CD4-positive, alpha-beta T cell (primary cell): ENCODE results near the gene CCNB2. TPM values are rescaled to one million over a fixed set of nuclear protein-coding genes. Genes with fewer than 3 reads are reported as not detected.

Source experiments
- ATAC-seq: fragments of 200-7000 bp; cut with Tn5 transposase; one replicate; pipeline ENCODE4 v1.10.0; 2022; ENCODE audit warnings: mild to moderate bottlenecking; ENCODE audit not compliant: poor library complexity
- CTCF ChIA-PET: fragments of 350-600 bp; sonication (Branson Sonifier 250); formaldehyde crosslinking; loops from one replicate; lab custom pipeline; 2021; ENCODE audit warnings: antibody characterized with exemption, inconsistent platforms; lab: Charles Lee
- POLR2A ChIA-PET: fragments of 350-600 bp; sonication (Branson Sonifier 250); formaldehyde crosslinking; loops from one replicate; lab custom pipeline; 2021; ENCODE audit warnings: antibody characterized with exemption, inconsistent platforms; lab: Charles Lee
- DNase-seq, 14 experiments: peaks; one replicate each; pipeline ENCODE4 v3.0.0-alpha.2; 2013 to 2020; ENCODE audit warnings: mixed read lengths in 2 of 14
- H3K27ac ChIP-seq, 2 donors: one replicate each; pipeline versions ENCODE4 v1.5.1 to v1.7.0; 2013; ENCODE audit warnings: low read length in 2 of 2, low read depth in 1 of 2, mild to moderate bottlenecking in 1 of 2
- H3K27me3 ChIP-seq, 2 experiments: 1 replicate in 1 of 2; 2 replicates in 1 of 2; pipeline versions ENCODE4 v1.6.1 to v1.7.0; 2013; ENCODE audit warnings: low read length in 2 of 2, control low read depth in 1 of 2, mild to moderate bottlenecking in 1 of 2, moderate library complexity in 1 of 2; ENCODE audit not compliant: insufficient read depth in 2 of 2, control insufficient read depth in 1 of 2
- H3K36me3 ChIP-seq: one replicate; pipeline ENCODE4 v1.6.1; 2013; ENCODE audit warnings: low read length, control low read depth; ENCODE audit not compliant: insufficient read depth
- H3K4me1 ChIP-seq: one replicate; pipeline ENCODE4 v1.6.1; 2013; ENCODE audit warnings: low read length, control low read depth; ENCODE audit not compliant: insufficient read depth
- H3K4me3 ChIP-seq: one replicate; pipeline ENCODE4 v1.5.1; 2013; ENCODE audit warnings: mild to moderate bottlenecking, low read length, moderate library complexity
- H3K9me3 ChIP-seq, 2 experiments: 1 replicate in 1 of 2; 2 replicates in 1 of 2; pipeline versions ENCODE4 v1.6.1 to v1.7.0; 2013; ENCODE audit warnings: low read length in 2 of 2, mild to moderate bottlenecking in 2 of 2, control low read depth in 1 of 2, moderate library complexity in 1 of 2; ENCODE audit not compliant: control insufficient read depth in 1 of 2, insufficient read depth in 1 of 2
- H3K27ac Mint-ChIP-seq: one replicate; pipeline ENCODE4 v1.8.0; 2020; ENCODE audit warnings: mixed read lengths
- H3K27me3 Mint-ChIP-seq: one replicate; pipeline ENCODE4 v1.8.0; 2021; ENCODE audit warnings: mixed read lengths
- H3K36me3 Mint-ChIP-seq: one replicate; pipeline ENCODE4 v1.8.0; 2021; ENCODE audit warnings: low read depth, mixed read lengths
- H3K4me1 Mint-ChIP-seq: one replicate; pipeline ENCODE4 v1.8.0; 2021; ENCODE audit warnings: low read depth, mixed read lengths
- H3K4me3 Mint-ChIP-seq: one replicate; pipeline ENCODE4 v1.8.0; 2020; ENCODE audit warnings: mild to moderate bottlenecking, mixed read lengths
- H3K9me3 Mint-ChIP-seq: one replicate; pipeline ENCODE4 v1.8.0; 2020; ENCODE audit warnings: mixed read lengths
- intact Hi-C, 2 experiments: fragments of 100-400 bp; cut with DNase I in 1 of 2; cut with micrococcal nuclease in 1 of 2; formaldehyde crosslinking; loops; one replicate each; pipeline versions ENCODE4 v1.15.1 to v1.9.0; 2023 to 2025; cut with DNase I, micrococcal nuclease
- total RNA-seq, 174 experiments: library from RNA in 2 of 174; stranded (reverse) in 2 of 174; gene quantifications; one replicate each; pipeline ENCODE4 v1.2.3 and lab custom pipeline; 2021 to 2026
- TF ChIP-seq, protein P1 (sequence below): fragments of 200-600 bp; IDR thresholded peaks from one replicate; pipeline ENCODE4 v1.8.0; 2022; ENCODE audit warnings: antibody characterized with exemption, mild to moderate bottlenecking

Gene CCNB2
- total RNA-seq, 2 experiments from 2014 or later = 0.85 TPM; not detected in 1

DNA sequence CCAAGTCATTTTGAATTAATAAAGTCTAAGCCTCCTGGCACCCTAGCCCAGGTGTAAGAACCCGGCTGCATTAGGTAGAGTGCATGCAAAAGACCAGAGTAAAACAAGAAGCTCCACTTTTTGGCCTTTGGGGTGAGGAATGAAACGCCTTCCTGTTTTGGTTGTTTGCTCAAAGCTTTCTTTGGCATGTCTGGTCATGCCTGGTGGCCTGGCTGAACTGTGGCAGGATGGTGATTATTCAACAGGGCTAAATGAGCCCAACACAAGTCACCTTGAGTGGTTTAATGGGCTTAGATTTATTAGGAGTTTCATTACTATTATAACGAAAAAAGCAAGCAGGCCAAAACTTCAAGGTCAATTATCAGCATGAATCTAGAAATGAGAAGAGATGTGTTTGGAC is 60.8 kb downstream of the CCNB2 start:
- POLR2A ChIA-PET = no interaction called here
- no peaks in the 10 kb centered on the region for H3K4me1 Mint-ChIP-seq
- H3K9me3 ChIP-seq = no peaks in the 10 kb centered on the region
- CTCF ChIA-PET = no interaction called here
- H3K36me3 ChIP-seq = no peaks in the 10 kb centered on the region
- no peak overlapping the region for H3K4me3 ChIP-seq
- TF ChIP-seq, protein P1, sequence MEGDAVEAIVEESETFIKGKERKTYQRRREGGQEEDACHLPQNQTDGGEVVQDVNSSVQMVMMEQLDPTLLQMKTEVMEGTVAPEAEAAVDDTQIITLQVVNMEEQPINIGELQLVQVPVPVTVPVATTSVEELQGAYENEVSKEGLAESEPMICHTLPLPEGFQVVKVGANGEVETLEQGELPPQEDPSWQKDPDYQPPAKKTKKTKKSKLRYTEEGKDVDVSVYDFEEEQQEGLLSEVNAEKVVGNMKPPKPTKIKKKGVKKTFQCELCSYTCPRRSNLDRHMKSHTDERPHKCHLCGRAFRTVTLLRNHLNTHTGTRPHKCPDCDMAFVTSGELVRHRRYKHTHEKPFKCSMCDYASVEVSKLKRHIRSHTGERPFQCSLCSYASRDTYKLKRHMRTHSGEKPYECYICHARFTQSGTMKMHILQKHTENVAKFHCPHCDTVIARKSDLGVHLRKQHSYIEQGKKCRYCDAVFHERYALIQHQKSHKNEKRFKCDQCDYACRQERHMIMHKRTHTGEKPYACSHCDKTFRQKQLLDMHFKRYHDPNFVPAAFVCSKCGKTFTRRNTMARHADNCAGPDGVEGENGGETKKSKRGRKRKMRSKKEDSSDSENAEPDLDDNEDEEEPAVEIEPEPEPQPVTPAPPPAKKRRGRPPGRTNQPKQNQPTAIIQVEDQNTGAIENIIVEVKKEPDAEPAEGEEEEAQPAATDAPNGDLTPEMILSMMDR = no peak
- intact Hi-C loops = no loop called here
- H3K4me3 Mint-ChIP-seq = no peak overlapping the region
- DNase-seq = no peak
- H3K36me3 Mint-ChIP-seq = no peaks in the 10 kb centered on the region
- no peaks in the 10 kb centered on the region for H3K27me3 Mint-ChIP-seq
- no peak for ATAC-seq
- no peak overlapping the region for H3K27ac ChIP-seq
- no peak overlapping the region for H3K27ac Mint-ChIP-seq
- no peaks in the 10 kb centered on the region for H3K9me3 Mint-ChIP-seq
- no peaks in the 10 kb centered on the region for H3K4me1 ChIP-seq
- H3K27me3 ChIP-seq = no peaks in the 10 kb centered on the region

DNA sequence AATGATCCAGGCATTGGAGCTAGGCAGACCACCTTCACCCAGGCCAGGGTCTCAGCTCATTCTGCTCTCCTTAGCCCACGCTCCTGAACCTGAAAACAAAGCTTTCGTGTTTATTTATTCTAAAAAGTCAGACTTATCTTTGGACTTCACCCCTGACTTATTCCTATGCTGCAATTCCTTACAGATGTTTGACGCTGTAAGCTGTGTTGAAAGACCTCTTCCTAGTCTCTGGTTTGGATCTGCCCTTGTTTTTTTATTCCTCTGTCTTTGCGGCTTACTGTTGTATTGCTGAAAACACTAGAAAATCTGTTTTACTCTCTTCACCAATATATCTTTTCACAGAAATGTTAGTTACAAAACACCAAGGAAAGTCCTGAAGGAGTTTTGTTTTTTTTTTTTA is 61.2 kb downstream of the CCNB2 start:
- H3K4me1 Mint-ChIP-seq = no peaks in the 10 kb centered on the region
- no peak overlapping the region for H3K27ac Mint-ChIP-seq
- H3K36me3 ChIP-seq = no peaks in the 10 kb centered on the region
- H3K36me3 Mint-ChIP-seq = no peaks in the 10 kb centered on the region
- no peak for ATAC-seq
- H3K9me3 ChIP-seq = no peaks in the 10 kb centered on the region
- H3K27me3 Mint-ChIP-seq = no peaks in the 10 kb centered on the region
- no peak for DNase-seq
- POLR2A ChIA-PET = no interaction called here
- no peak overlapping the region for H3K4me3 ChIP-seq
- H3K27me3 ChIP-seq = no peaks in the 10 kb centered on the region
- intact Hi-C loops = no loop called here
- H3K27ac ChIP-seq = no peak overlapping the region
- no peaks in the 10 kb centered on the region for H3K4me1 ChIP-seq
- TF ChIP-seq, protein P1 = no peak
- no peak overlapping the region for H3K4me3 Mint-ChIP-seq
- CTCF ChIA-PET = no interaction called here
- no peaks in the 10 kb centered on the region for H3K9me3 Mint-ChIP-seq

DNA sequence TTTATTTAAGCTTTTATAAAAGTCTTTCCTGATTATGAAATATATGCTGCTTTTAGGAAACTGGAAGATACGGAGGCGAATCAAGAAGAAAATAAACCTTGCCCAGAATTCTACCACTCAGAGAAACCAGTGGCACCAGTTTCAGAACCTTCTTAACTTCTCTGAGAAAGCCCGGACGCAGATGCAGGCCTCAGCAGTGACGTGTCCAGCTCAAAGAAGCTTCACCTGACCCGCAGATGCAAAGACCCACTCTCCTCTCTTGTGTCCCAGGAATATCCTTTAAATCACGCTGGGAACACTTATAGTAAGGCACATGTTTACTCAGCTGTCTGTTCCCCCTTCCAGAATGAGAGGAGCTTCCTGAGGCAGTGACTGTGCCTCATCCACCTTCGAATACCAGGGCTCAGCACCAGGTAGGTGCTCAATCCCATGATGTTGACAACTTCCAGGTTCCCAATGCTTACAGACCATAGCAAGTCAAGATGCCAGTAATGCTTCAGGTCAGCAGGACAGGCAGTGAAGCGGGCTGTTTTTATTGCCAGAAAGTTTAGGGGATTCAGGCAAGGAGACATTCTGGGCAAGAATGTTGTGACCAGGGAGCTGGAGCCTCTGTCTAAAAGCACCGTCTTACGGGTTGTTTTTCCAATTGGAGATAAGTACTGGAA is 61.8 kb downstream of the CCNB2 start:
- TF ChIP-seq, protein P1 = no peak
- Histone ChIP-seq H3K4me1 (no peaks in the 10 kb centered on the region), H3K4me3 (no peak overlapping the region), H3K9me3 (no peaks in the 10 kb centered on the region), H3K27me3 (no peaks in the 10 kb centered on the region), H3K36me3 (no peaks in the 10 kb centered on the region), H3K27ac (no peak overlapping the region)
- H3K36me3 Mint-ChIP-seq = no peaks in the 10 kb centered on the region
- no peak overlapping the region for H3K27ac Mint-ChIP-seq
- CTCF ChIA-PET = no interaction called here
- H3K4me1 Mint-ChIP-seq = no peaks in the 10 kb centered on the region
- POLR2A ChIA-PET = no interaction called here
- DNase-seq (no peak), ATAC-seq (no peak)
- no peaks in the 10 kb centered on the region for H3K27me3 Mint-ChIP-seq
- no peaks in the 10 kb centered on the region for H3K9me3 Mint-ChIP-seq
- intact Hi-C loops = no loop called here
- no peak overlapping the region for H3K4me3 Mint-ChIP-seq
